H1 (cell line): ENCODE measurements around the gene SV2B. TPM values are rescaled to one million over a fixed set of nuclear protein-coding genes. Genes with fewer than 3 reads are reported as not detected.

Experiments used
- BACH1 ChIP-seq: IDR thresholded peaks from 2 replicates; pipeline ENCODE4 v1.6.1; 2012; ENCODE audit warnings: low read length, improper control_type of control experiment
- CBX5 ChIP-seq: fragments of 300-800, 300-1000 bp; sonication (generic); IDR thresholded peaks from 2 replicates; pipeline ENCODE4 v1.7.1; 2016; ENCODE audit warnings: antibody characterized with exemption, low read length, low read depth
- JUN ChIP-seq: IDR thresholded peaks from 2 replicates; pipeline ENCODE4 v1.6.1; 2011; ENCODE audit warnings: low read depth, mild to moderate bottlenecking, improper control_type of control experiment, low read length
- POU5F1 ChIP-seq: IDR thresholded peaks from 2 replicates; pipeline ENCODE4 v1.6.1; 2011; ENCODE audit warnings: low read depth, mild to moderate bottlenecking, low read length, moderate library complexity
- RXRA ChIP-seq: IDR thresholded peaks from 2 replicates; pipeline ENCODE4 v1.6.1; 2011; ENCODE audit warnings: low read depth, mild to moderate bottlenecking, low read length, moderate library complexity; ENCODE audit not compliant: insufficient read depth
- polyA plus RNA-seq, 7 experiments: library from polyadenylated mRNA; depleted of rRNA in 3 of 7; stranded (reverse) in 5 of 7; unstranded in 2 of 7; fragments of >200 nt in 5 of 7; fragments of 200-250 nt in 2 of 7; gene quantifications; 1 replicate in 5 of 7; 2 replicates in 1 of 7; 4 replicates in 1 of 7; pipeline versions ENCODE4 v1.2.1 to v1.2.3, GENCODE V29; 2011 to 2013; ENCODE audit warnings: missing spikeins in 2 of 7, mixed read lengths in 2 of 7
- total RNA-seq: library from RNA; stranded (reverse); fragmentation: NEBNext Ultra II Directional; extraction: Animal tissue kit (Norgen Biotek cat#: 25700); gene quantifications from 2 replicates; pipeline ENCODE4 v1.2.1, GENCODE V29; 2021

The SV2B gene
- total and polyA plus RNA-seq, 2 of the 8 experiments (the other 6 are each of a cell fraction or from before 2014, with no cell fraction given) = 0.09 to 0.20 TPM

DNA sequence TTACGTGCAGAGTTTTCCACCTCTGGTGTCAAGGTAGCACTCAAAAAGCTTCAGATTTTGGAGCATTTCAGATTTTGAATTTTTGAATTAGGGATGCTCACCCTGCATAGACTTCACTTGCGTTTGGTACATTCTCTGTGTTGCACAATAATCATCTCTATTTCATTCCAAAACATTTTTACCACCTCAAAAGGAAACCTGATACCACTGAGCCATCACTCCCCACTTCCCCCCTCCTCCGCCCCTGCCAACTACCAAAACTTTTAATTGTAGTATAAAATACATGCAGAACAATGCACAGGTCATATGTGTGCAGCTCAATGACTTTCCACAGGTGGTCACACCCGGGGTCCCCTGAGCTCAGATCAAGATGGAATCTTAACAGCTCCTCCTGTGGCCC lies 208.8 kb downstream of the SV2B start (continued):
- TF ChIP-seq POU5F1 = no peak
- no peak for TF ChIP-seq BACH1
- TF ChIP-seq RXRA = no peak
- TF ChIP-seq CBX5 = no peak
- no peak for TF ChIP-seq JUN
